IMR-90 (cell line): Measurements from ENCODE around the gene DDHD1. TPM values are rescaled to one million over a fixed set of nuclear protein-coding genes. Genes with fewer than 3 reads are reported as not detected.
A peak's percentile ranks its signal among the peaks of the same experiment; 100 is the strongest.

ENCODE experiments used
- ATAC-seq: fragments of 200-7000 bp; cut with Tn5 transposase; 2 replicates; pipeline ENCODE4 v1.9.1; 2020; ENCODE audit warnings: low read depth, mild to moderate bottlenecking, moderate library complexity
- BruUV-seq: library from RNA; stranded (reverse); fragments of 400-500 nt; replicated peaks from 2 replicates; lab custom pipeline; 2021; lab: Mats Ljungman, UMichigan
- CTCF ChIA-PET: fragments of 300-600 bp; formaldehyde crosslinking; extraction: SDS; loops from one replicate; lab custom pipeline; 2021; ENCODE audit warnings: antibody characterized with exemption; lab: Yijun Ruan, JAX
- POLR2A ChIA-PET: fragments of 300-600 bp; sonication (Branson Sonifier 250); formaldehyde crosslinking; loops from one replicate; lab custom pipeline; 2022; ENCODE audit warnings: antibody characterized with exemption; ENCODE audit not compliant: unreplicated experiment; lab: Charles Lee
- DNase-seq: peaks from one replicate; pipeline ENCODE4 v3.0.0; 2013
- H2AFZ ChIP-seq: replicated peaks from 2 replicates; pipeline ENCODE3; 2013; ENCODE audit warnings: low read length, mild to moderate bottlenecking; ENCODE audit not compliant: poor library complexity
- H2AK5ac ChIP-seq: 2 replicates; pipeline ENCODE4 v1.6.1; 2013; ENCODE audit warnings: low read depth, low read length, inconsistent platforms
- H2AK9ac ChIP-seq: replicated peaks from 2 replicates; pipeline ENCODE3; 2013; ENCODE audit warnings: mild to moderate bottlenecking, low read depth, low read length, moderate library complexity; ENCODE audit not compliant: poor library complexity
- H2BK120ac ChIP-seq: 2 replicates; pipeline ENCODE4 v1.6.1; 2013; ENCODE audit warnings: low read depth, low read length, inconsistent platforms
- H2BK15ac ChIP-seq: 3 replicates; pipeline ENCODE4 v1.6.1; 2013; ENCODE audit warnings: low read depth, low read length, inconsistent platforms
- H2BK20ac ChIP-seq: 2 replicates; pipeline ENCODE4 v1.6.1; 2013; ENCODE audit warnings: low read depth, mild to moderate bottlenecking, inconsistent platforms, low read length, moderate library complexity
- H2BK5ac ChIP-seq: 2 replicates; pipeline ENCODE4 v1.6.1; 2013; ENCODE audit warnings: mild to moderate bottlenecking, low read depth, low read length, inconsistent platforms; ENCODE audit not compliant: poor library complexity, severe bottlenecking
- H3K14ac ChIP-seq: replicated peaks from 2 replicates; pipeline ENCODE4 v1.6.1; 2013; ENCODE audit warnings: low read depth, low read length, inconsistent platforms
- H3K18ac ChIP-seq: 2 replicates; pipeline ENCODE4 v1.6.1; 2013; ENCODE audit warnings: low read depth, low read length, control low read depth
- H3K23ac ChIP-seq: 2 replicates; pipeline ENCODE4 v1.6.1; 2013; ENCODE audit warnings: low read depth, low read length, inconsistent platforms
- H3K27ac ChIP-seq: 2 replicates; pipeline ENCODE4 v1.5.1; 2013; ENCODE audit warnings: mild to moderate bottlenecking, control low read depth, low read length; ENCODE audit not compliant: insufficient read depth
- H3K27me3 ChIP-seq: 2 replicates; pipeline ENCODE4 v1.6.1; 2013; ENCODE audit warnings: low read length; ENCODE audit not compliant: control insufficient read depth, insufficient read depth
- H3K36me3 ChIP-seq: 2 replicates; pipeline ENCODE4 v1.6.1; 2013; ENCODE audit warnings: low read length, mixed read lengths; ENCODE audit not compliant: control insufficient read depth, insufficient read depth
- H3K4ac ChIP-seq: 2 replicates; pipeline ENCODE4 v1.6.1; 2013; ENCODE audit warnings: low read depth, low read length, inconsistent platforms
- H3K4me1 ChIP-seq: 2 replicates; pipeline ENCODE4 v1.6.1; 2013; ENCODE audit warnings: low read length, mixed read lengths; ENCODE audit not compliant: control insufficient read depth, insufficient read depth
- H3K4me2 ChIP-seq: 2 replicates; pipeline ENCODE4 v1.6.1; 2013; ENCODE audit warnings: low read depth, mild to moderate bottlenecking, control low read depth, low read length, moderate library complexity
- H3K4me3 ChIP-seq: 2 replicates; pipeline ENCODE4 v1.5.1; 2013; ENCODE audit warnings: low read depth, mild to moderate bottlenecking, control low read depth, low read length, moderate library complexity; ENCODE audit not compliant: insufficient read depth
- H3K56ac ChIP-seq: 2 replicates; pipeline ENCODE4 v1.6.1; 2013; ENCODE audit warnings: low read length, inconsistent platforms; ENCODE audit not compliant: insufficient read depth; ENCODE audit errors: extremely low read depth
- H3K79me1 ChIP-seq, 2 experiments: 2 replicates each; pipeline ENCODE4 v1.6.1; 2013; ENCODE audit warnings: low read length in 2 of 2, inconsistent platforms in 1 of 2, low read depth in 1 of 2
- H3K9ac ChIP-seq: 2 replicates; pipeline ENCODE4 v1.6.1; 2013; ENCODE audit warnings: low read depth, low read length, control low read depth
- H3K9me1 ChIP-seq: 2 replicates; pipeline ENCODE4 v1.6.1; 2013; ENCODE audit warnings: low read length, inconsistent platforms; ENCODE audit not compliant: insufficient read depth
- H3K9me3 ChIP-seq: 2 replicates; pipeline ENCODE4 v1.6.1; 2013; ENCODE audit warnings: low read length; ENCODE audit not compliant: control insufficient read depth, insufficient read depth
- H4K20me1 ChIP-seq: 2 replicates; pipeline ENCODE4 v1.6.1; 2013; ENCODE audit warnings: low read length, inconsistent platforms; ENCODE audit not compliant: insufficient read depth
- H4K5ac ChIP-seq: 2 replicates; pipeline ENCODE4 v1.6.1; 2013; ENCODE audit warnings: mild to moderate bottlenecking, low read depth, low read length, control low read depth
- H4K8ac ChIP-seq, 2 experiments: 2 replicates each; pipeline ENCODE4 v1.6.1; 2013; ENCODE audit warnings: low read depth in 2 of 2, low read length in 2 of 2, control low read depth in 1 of 2, inconsistent platforms in 1 of 2
- H4K91ac ChIP-seq: 2 replicates; pipeline ENCODE4 v1.6.1; 2013; ENCODE audit warnings: low read depth, low read length, inconsistent platforms; ENCODE audit not compliant: insufficient read depth
- BHLHE40 ChIP-seq: fragments of 150-350 bp; IDR thresholded peaks from 2 replicates; pipeline ENCODE4 v1.6.1; 2016; ENCODE audit warnings: mild to moderate bottlenecking, low read depth, low read length
- CEBPB ChIP-seq: IDR thresholded peaks from 2 replicates; pipeline ENCODE4 v1.6.1; 2012; ENCODE audit warnings: low read depth, low read length, improper control_type of control experiment
- CHD1 ChIP-seq: IDR thresholded peaks from 2 replicates; pipeline ENCODE4 v1.6.1; 2012; ENCODE audit warnings: low read depth, low read length, improper control_type of control experiment
- ELK1 ChIP-seq: fragments of 150-350 bp; IDR thresholded peaks from 2 replicates; pipeline ENCODE4 v1.6.1; 2016; ENCODE audit warnings: low read depth, mild to moderate bottlenecking, low read length, moderate library complexity, borderline replicate concordance
- FOS ChIP-seq: fragments of 150-350 bp; IDR thresholded peaks from 2 replicates; pipeline ENCODE4 v1.6.1; 2016; ENCODE audit warnings: low read depth, low read length
- MAFK ChIP-seq: IDR thresholded peaks from 2 replicates; pipeline ENCODE4 v1.6.1; 2012; ENCODE audit warnings: low read depth, low read length, improper control_type of control experiment
- MAZ ChIP-seq: IDR thresholded peaks from 2 replicates; pipeline ENCODE4 v1.6.1; 2012; ENCODE audit warnings: low read depth, mild to moderate bottlenecking, low read length, improper control_type of control experiment, moderate library complexity, borderline replicate concordance
- MXI1 ChIP-seq: IDR thresholded peaks from 2 replicates; pipeline ENCODE4 v1.6.1; 2012; ENCODE audit warnings: low read depth, mild to moderate bottlenecking, low read length, moderate library complexity, borderline replicate concordance
- NFE2L2 ChIP-seq: fragments of 150-350 bp; IDR thresholded peaks from 2 replicates; pipeline ENCODE4 v1.6.1; 2016; ENCODE audit warnings: low read depth, mild to moderate bottlenecking, low read length
- POLR2A ChIP-seq: IDR thresholded peaks from 2 replicates; pipeline ENCODE4 v1.6.1; 2012; ENCODE audit warnings: mild to moderate bottlenecking, low read depth, low read length
- RAD21 ChIP-seq: IDR thresholded peaks from 2 replicates; pipeline ENCODE4 v1.6.1; 2012; ENCODE audit warnings: low read length, improper control_type of control experiment
- RCOR1 ChIP-seq: IDR thresholded peaks from 2 replicates; pipeline ENCODE4 v1.6.1; 2012; ENCODE audit warnings: mild to moderate bottlenecking, low read length, improper control_type of control experiment; ENCODE audit not compliant: insufficient replicate concordance
- RFX5 ChIP-seq: IDR thresholded peaks from 2 replicates; pipeline ENCODE4 v1.8.0; 2012; ENCODE audit warnings: low read depth, mild to moderate bottlenecking, low read length, moderate library complexity
- SMC3 ChIP-seq: fragments of 150-350 bp; IDR thresholded peaks from 2 replicates; pipeline ENCODE4 v1.6.1; 2016; ENCODE audit warnings: low read depth, mild to moderate bottlenecking, antibody characterized with exemption, low read length, moderate library complexity
- USF2 ChIP-seq: fragments of 150-350 bp; IDR thresholded peaks from 2 replicates; pipeline ENCODE4 v1.6.1; 2017; ENCODE audit warnings: mild to moderate bottlenecking, antibody characterized with exemption, low read length, low read depth
- WGBS, 2 experiments: methylation state at CpG; one replicate each; pipeline versions ENCODE4 v1.1.5 to v1.1.7; 2013; ENCODE audit warnings: missing lambda C conversion rate in 2 of 2; ENCODE audit not compliant: insufficient read length in 1 of 2; ENCODE audit errors: extremely low coverage in 2 of 2; 5-methylcytosine and 5-hydroxymethylcytosine counted together
- dilution Hi-C: fragments of 300-500 bp; cut with HindIII; formaldehyde crosslinking; loops from one replicate; pipeline ENCODE4 v1.14.3; 2018; ENCODE audit warnings: low sequenced_read_pairs; ENCODE audit not compliant: unreplicated experiment
- in situ Hi-C: fragments of 300-500 bp; cut with MboI; formaldehyde crosslinking; loops from 3 replicates; pipeline ENCODE4 v1.14.3; 2019; ENCODE audit warnings: low sequenced_read_pairs, inconsistent platforms, mixed read lengths
- intact Hi-C: fragments of 100-400 bp; cut with micrococcal nuclease; formaldehyde crosslinking; loops from 2 replicates; pipeline ENCODE4 v1.10.0; 2022
- polyA plus RNA-seq, 3 experiments: library from polyadenylated mRNA; depleted of rRNA; stranded (reverse); fragments of >200 nt; gene quantifications; 2 replicates each; pipeline ENCODE4 v1.2.3, GENCODE V29; 2012; ENCODE audit warnings: low replicate concordance in 1 of 3
- total RNA-seq: library from RNA; depleted of rRNA; stranded (reverse); fragments of >200 nt; gene quantifications from 2 replicates; pipeline ENCODE4 v1.2.3, GENCODE V29; 2012

Gene DDHD1
- total and polyA plus RNA-seq, 2 of the 4 experiments (the other 2 are of a cell fraction): 4.5 to 9.0 TPM

DNA sequence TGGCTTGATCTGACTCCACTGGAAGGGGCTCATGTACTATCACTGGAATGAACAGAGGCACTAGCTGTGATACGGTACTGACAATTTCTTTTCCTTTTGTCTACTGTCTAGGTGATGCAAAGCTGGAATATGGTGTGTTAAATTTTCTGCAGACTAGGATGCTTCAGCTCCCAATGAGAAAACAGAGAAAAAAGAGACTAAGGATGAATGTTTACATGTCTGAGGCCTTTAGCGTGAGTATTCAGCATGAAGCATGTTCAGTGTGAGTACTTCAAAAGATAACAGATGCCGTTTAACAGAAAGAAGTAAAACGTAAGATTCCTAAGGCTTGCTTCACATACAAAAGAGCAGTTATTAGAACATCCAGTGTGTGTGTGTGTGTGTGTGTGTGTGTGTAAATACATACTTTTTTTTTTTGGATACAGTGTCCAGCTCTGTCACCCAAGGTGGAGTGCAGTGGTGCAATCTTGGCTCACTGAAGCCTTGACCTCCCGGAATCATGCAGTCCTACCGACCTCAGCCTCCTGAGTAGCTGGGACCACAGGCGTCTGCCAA lies 110.0 kb downstream of the DDHD1 start:
- H3K4ac ChIP-seq: peak overlapping the region; percentile 75
- H2AK5ac ChIP-seq: peak overlapping the region; percentile 46
- peak overlapping the region; percentile 57 for H4K91ac ChIP-seq
- in situ Hi-C loops: no loop called here
- H3K4me1 ChIP-seq: peaks cover 19% of the 10 kb centered on the region
- H3K9me3 ChIP-seq: no peaks in the 10 kb centered on the region
- intact Hi-C loops: loop anchor here (5.0 to 10.0 kb wide), 2 partner anchors 46 to 1302 kb away; no protein-coding TSS in a partner anchor
- DNase-seq: peak; percentile 93
- H4K20me1 ChIP-seq: no peaks in the 10 kb centered on the region
- peak overlapping the region; percentile 85 for H3K4me2 ChIP-seq
- no peaks in the 10 kb centered on the region for H3K27me3 ChIP-seq
- H2BK120ac ChIP-seq: peak overlapping the region; percentile 85
- peak overlapping the region; percentile 74 for H3K18ac ChIP-seq
- peaks cover 14% of the 10 kb centered on the region; the same call in 1 of the 2 replicates for H3K9me1 ChIP-seq
- H3K36me3 ChIP-seq: peaks cover 3% of the 10 kb centered on the region; the same call in 1 of the 2 replicates
- peak; percentile 68 for ATAC-seq
- H4K5ac ChIP-seq: peak overlapping the region; percentile 45; the same call in 1 of the 2 replicates
- POLR2A ChIA-PET: no interaction called here
- H3K27ac ChIP-seq: peak overlapping the region; percentile 96
- dilution Hi-C loops: no loop called here
- H3K79me1 ChIP-seq: peaks cover 0 to 14% of the 10 kb centered on the region in 2 experiments; a peak in 3 of 4 replicates
- peak overlapping the region; percentile 29; the same call in 2 of the 3 replicates for H2BK15ac ChIP-seq
- peak overlapping the region; percentile 4 for H2AFZ ChIP-seq
- CTCF ChIA-PET: interaction anchor here (0.6 to 1.6 kb wide), 3 partner anchors 9 to 145 kb away, joined by 3 to 5 read pairs (median 3); no protein-coding TSS in a partner anchor
- H2AK9ac ChIP-seq: no peak overlapping the region
- H3K56ac ChIP-seq: peak overlapping the region; percentile 27; the same call in 1 of the 2 replicates
- H3K14ac ChIP-seq: peak overlapping the region; percentile 63
- no CpG with 5 or more reads among the region's 7 CpGs for WGBS, 2 experiments
- peak overlapping the region; percentile 74; the same call in 1 of the 2 replicates for H3K23ac ChIP-seq
- peak overlapping the region; percentile 48 for H3K9ac ChIP-seq
- H3K4me3 ChIP-seq: no peak overlapping the region; the same call in 1 of the 2 replicates
- H2BK20ac ChIP-seq: peak overlapping the region; percentile 73
- peak overlapping the region; percentile 98 for H2BK5ac ChIP-seq
- BruUV-seq: no TSS peak
- H4K8ac ChIP-seq: peak overlapping the region; percentile 3 to 68; a peak in 2 of 4 replicates
- no peak for TF ChIP-seq NFE2L2
- TF ChIP-seq SMC3: no peak
- TF ChIP-seq FOS: no peak
- no peak for TF ChIP-seq RCOR1
- TF ChIP-seq POLR2A: no peak
- TF ChIP-seq USF2: no peak
- no peak for TF ChIP-seq MAZ
- peak; percentile 48; the same call in 1 of the 2 replicates for TF ChIP-seq BHLHE40
- TF ChIP-seq CHD1: no peak
- TF ChIP-seq RFX5: no peak
- TF ChIP-seq ELK1: no peak
- TF ChIP-seq MAFK: peak; percentile 8; the same call in 1 of the 2 replicates
- 0 out of 2 replicates have a peak, but pooled peaks have one; percentile 40 for TF ChIP-seq MXI1
- TF ChIP-seq RAD21: no peak
- peak; percentile 65 for TF ChIP-seq CEBPB
